ENCODE data around the gene MPP2. TPM values are rescaled to one million over a fixed set of nuclear protein-coding genes. Genes with fewer than 3 reads are reported as not detected.
"Not testable (repeated sequence)": the region's sequence is repeated elsewhere in the genome, so short reads cannot be mapped to it uniquely, and the experiment has no call there.

Gene MPP2
- total RNA-seq, 2 donors from 2014 or later, result 1.1 to 2.8 TPM

- Histone ChIP-seq H3K9ac (ENCODE audit: low read depth in 2 of 2, low read length in 2 of 2) (no peak overlapping the region), H3K9me3 (no peaks in the 10 kb centered on the region), H3K27me3 (peaks cover 9% of the 10 kb centered on the region), H3K4me1 (peaks cover 8% of the 10 kb centered on the region), H3K4me3 (peak overlapping the region; percentile 34), H3K27ac (no peak overlapping the region), H3K36me3 (no peaks in the 10 kb centered on the region)
- intact Hi-C loops (cut with DNase I), result no loop called here
- no peak for DNase-seq
- TF ChIP-seq, protein P1, sequence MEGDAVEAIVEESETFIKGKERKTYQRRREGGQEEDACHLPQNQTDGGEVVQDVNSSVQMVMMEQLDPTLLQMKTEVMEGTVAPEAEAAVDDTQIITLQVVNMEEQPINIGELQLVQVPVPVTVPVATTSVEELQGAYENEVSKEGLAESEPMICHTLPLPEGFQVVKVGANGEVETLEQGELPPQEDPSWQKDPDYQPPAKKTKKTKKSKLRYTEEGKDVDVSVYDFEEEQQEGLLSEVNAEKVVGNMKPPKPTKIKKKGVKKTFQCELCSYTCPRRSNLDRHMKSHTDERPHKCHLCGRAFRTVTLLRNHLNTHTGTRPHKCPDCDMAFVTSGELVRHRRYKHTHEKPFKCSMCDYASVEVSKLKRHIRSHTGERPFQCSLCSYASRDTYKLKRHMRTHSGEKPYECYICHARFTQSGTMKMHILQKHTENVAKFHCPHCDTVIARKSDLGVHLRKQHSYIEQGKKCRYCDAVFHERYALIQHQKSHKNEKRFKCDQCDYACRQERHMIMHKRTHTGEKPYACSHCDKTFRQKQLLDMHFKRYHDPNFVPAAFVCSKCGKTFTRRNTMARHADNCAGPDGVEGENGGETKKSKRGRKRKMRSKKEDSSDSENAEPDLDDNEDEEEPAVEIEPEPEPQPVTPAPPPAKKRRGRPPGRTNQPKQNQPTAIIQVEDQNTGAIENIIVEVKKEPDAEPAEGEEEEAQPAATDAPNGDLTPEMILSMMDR (IDR thresholded peaks at IDR 0.05), result no peak
Measured at GRCh38 chr17:43900858-43901754, 6.2 kb downstream of the MPP2 start.

- intact Hi-C loops (cut with DNase I), result no loop called here
- peak; percentile 85 for DNase-seq
- Histone ChIP-seq H3K27ac (no peak overlapping the region), H3K9ac (ENCODE audit: low read depth in 2 of 2, low read length in 2 of 2) (peak overlapping the region in 1 of 2 donors; percentile 46), H3K9me3 (no peaks in the 10 kb centered on the region), H3K36me3 (no peaks in the 10 kb centered on the region), H3K27me3 (peaks cover 1% of the 10 kb centered on the region), H3K4me3 (peak overlapping the region; percentile 34), H3K4me1 (peaks cover 7% of the 10 kb centered on the region)
- TF ChIP-seq, protein P1 (IDR thresholded peaks at IDR 0.05), result no peak
Measured at GRCh38 chr17:43900183-43900857, 7.0 kb downstream of the MPP2 start.

DNA sequence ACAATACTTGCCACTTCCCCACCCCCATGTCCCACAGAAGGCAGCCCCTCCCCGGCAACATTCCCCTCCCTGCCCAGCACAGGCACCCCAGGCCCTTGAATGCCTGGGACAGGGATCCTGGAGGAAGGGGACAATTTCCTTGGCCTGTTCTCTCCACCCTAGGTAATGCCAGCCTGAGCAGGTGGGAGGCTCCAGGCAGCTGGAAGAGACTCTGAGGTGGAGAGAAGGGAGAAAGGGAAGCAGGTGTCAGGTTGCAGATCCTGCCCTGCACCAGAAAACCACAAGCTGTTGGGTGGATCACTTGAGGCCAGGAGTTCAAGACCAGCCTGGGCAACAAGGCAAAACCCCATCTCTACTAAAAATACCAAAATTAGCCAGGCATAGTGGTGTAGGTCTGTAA, 8.9 kb downstream of the MPP2 start:
- Histone ChIP-seq H3K9ac (ENCODE audit: low read depth in 2 of 2, low read length in 2 of 2) (no peak overlapping the region), H3K27ac (no peak overlapping the region), H3K27me3 (no peaks in the 10 kb centered on the region), H3K4me3 (no peak overlapping the region), H3K9me3 (no peaks in the 10 kb centered on the region), H3K4me1 (peaks cover 7% of the 10 kb centered on the region), H3K36me3 (no peaks in the 10 kb centered on the region)
- intact Hi-C loops (cut with DNase I), result no loop called here
- TF ChIP-seq, protein P1 (IDR thresholded peaks at IDR 0.05), result no peak
- DNase-seq, result no peak

DNA sequence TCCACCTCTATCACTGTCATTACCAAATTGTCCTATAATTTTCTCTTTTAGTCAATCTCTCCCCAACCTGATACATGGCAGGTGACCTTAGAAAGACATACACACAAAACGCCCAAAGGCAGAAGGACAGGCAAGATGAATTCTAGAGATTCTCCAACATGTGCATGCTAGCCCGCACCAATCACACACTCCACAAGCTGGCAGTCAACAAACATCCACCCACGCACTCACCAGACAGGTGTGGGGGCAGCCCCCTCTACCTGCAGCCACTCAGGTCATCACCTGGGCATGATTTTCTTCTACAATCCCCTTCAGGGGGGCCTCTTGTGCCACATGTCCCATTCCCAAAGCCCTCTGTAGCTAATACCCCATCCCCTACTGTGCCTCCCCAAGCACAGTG, 9.5 kb downstream of the MPP2 start:
- Histone ChIP-seq H3K36me3 (no peaks in the 10 kb centered on the region), H3K9me3 (no peaks in the 10 kb centered on the region), H3K9ac (ENCODE audit: low read depth in 2 of 2, low read length in 2 of 2) (no peak overlapping the region), H3K27me3 (no peaks in the 10 kb centered on the region), H3K4me1 (peaks cover 7% of the 10 kb centered on the region), H3K4me3 (no peak overlapping the region), H3K27ac (no peak overlapping the region)
- intact Hi-C loops (cut with DNase I), result no loop called here
- TF ChIP-seq, protein P1 (IDR thresholded peaks at IDR 0.05), result no peak
- no peak for DNase-seq

DNA sequence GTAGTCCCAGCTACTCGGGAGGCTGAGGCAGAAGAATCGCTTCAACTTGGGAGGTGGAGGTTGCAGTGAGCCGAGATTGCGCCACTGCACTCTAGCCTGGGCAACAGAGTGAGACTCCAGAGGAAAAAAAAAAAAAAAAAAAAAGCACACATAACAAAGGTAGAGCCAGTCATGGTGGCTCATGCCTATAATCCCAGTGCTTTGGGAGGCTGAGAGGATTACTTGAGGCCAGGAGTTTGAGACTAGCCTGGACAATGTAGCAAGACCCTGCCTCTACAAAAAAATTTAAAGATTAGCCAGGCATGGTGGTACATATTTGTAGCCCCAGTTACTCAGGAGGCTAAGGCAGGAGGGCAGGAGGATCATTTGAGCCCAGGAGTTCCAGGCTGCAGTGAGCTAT, 12.8 kb downstream of the MPP2 start:
- H3K36me3 ChIP-seq; H3K27ac ChIP-seq; H3K4me3 ChIP-seq; intact Hi-C loops (cut with DNase I); H3K27me3 ChIP-seq; H3K9me3 ChIP-seq; DNase-seq; H3K4me1 ChIP-seq; H3K9ac ChIP-seq (ENCODE audit: low read depth in 2 of 2, low read length in 2 of 2): not testable (repeated sequence)

DNA sequence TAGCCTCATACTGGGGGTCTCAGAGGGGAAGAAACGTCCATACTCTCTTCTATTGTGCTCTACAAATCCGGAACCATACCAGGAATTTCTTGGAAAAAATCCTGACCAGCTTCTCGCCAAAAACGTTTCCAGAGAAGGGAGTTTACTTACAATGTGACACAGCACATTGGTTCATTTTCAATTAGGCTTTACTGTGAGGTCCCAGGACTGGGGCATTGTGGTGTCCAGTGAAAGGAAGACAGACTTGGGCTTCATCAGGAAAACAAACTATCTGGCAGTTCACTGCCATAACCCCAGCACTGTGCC, 14.7 kb downstream of the MPP2 start:
- H3K4me3 ChIP-seq, result no peak overlapping the region
- H3K36me3 ChIP-seq, result no peaks in the 10 kb centered on the region
- no peak overlapping the region for H3K27ac ChIP-seq
- no peaks in the 10 kb centered on the region for H3K9me3 ChIP-seq
- no peaks in the 10 kb centered on the region for H3K4me1 ChIP-seq
- H3K9ac ChIP-seq (ENCODE audit: low read depth in 2 of 2, low read length in 2 of 2), result no peak overlapping the region
- TF ChIP-seq, protein P1 (IDR thresholded peaks at IDR 0.05), result no peak
- no peak for DNase-seq
- intact Hi-C loops (cut with DNase I), result no loop called here
- no peaks in the 10 kb centered on the region for H3K27me3 ChIP-seq

Measured in colonic mucosa (tissue), 4 donors.